SJSA1 (cell line): Measurements from ENCODE around the gene CTIF. TPM values are rescaled to one million over a fixed set of nuclear protein-coding genes. Genes with fewer than 3 reads are reported as not detected.

ENCODE experiments used
- DNase-seq, 2 experiments: peaks; one replicate each; pipeline ENCODE4 v3.0.0-alpha.2; 2015 to 2020; ENCODE audit warnings: low spot score in 2 of 2, low read depth in 1 of 2
- H3K27ac ChIP-seq: fragments of 250-450 bp; sonication (Bioruptor Pico); 2 replicates; pipeline ENCODE4 v1.5.1; 2020; ENCODE audit warnings: mild to moderate bottlenecking, moderate library complexity
- H3K27me3 ChIP-seq: fragments of 250-450 bp; sonication (Bioruptor Pico); replicated peaks from 2 replicates; pipeline ENCODE4 v1.5.1; 2020; ENCODE audit warnings: mild to moderate bottlenecking, moderate library complexity
- H3K36me3 ChIP-seq: fragments of 250-450 bp; sonication (Bioruptor Pico); 2 replicates; pipeline ENCODE4 v1.5.1; 2020; ENCODE audit warnings: mild to moderate bottlenecking
- H3K4me1 ChIP-seq: fragments of 250-450 bp; sonication (Bioruptor Pico); replicated peaks from 2 replicates; pipeline ENCODE4 v1.6.1; 2021; ENCODE audit warnings: mild to moderate bottlenecking
- H3K4me3 ChIP-seq: fragments of 250-450 bp; sonication (Bioruptor Pico); 2 replicates; pipeline ENCODE4 v1.5.1; 2020; ENCODE audit warnings: mild to moderate bottlenecking
- H3K9me3 ChIP-seq: fragments of 250-450 bp; sonication (Bioruptor Pico); replicated peaks from 2 replicates; pipeline ENCODE4 v1.5.1; 2020; ENCODE audit warnings: mild to moderate bottlenecking
- total RNA-seq: library from RNA; depleted of rRNA; stranded (reverse); fragments of >200 nt; shearing (Covaris generic); gene quantifications from 2 replicates; pipeline ENCODE4 v1.2.3, GENCODE V29; 2014

The CTIF gene
- total RNA-seq, 1 experiment from 2014 or later, result 91.5 TPM

GRCh38 chr18:48723837-48724236, 185.0 kb downstream of the CTIF start:
- H3K4me1 ChIP-seq, result peaks cover 64% of the 10 kb centered on the region
- no peak for DNase-seq
- no peak overlapping the region for H3K4me3 ChIP-seq
- no peak overlapping the region for H3K27ac ChIP-seq
- peaks cover 92% of the 10 kb centered on the region for H3K36me3 ChIP-seq
- no peaks in the 10 kb centered on the region for H3K27me3 ChIP-seq
- H3K9me3 ChIP-seq, result peaks cover 3% of the 10 kb centered on the region; the same call in 1 of the 2 replicates

GRCh38 chr18:48724442-48724841, 185.6 kb downstream of the CTIF start:
- Histone ChIP-seq H3K27ac (no peak overlapping the region), H3K27me3 (no peaks in the 10 kb centered on the region)

GRCh38 chr18:48724939-48725338, 186.1 kb downstream of the CTIF start:
- H3K4me1 ChIP-seq, result peaks cover 58% of the 10 kb centered on the region
- H3K36me3 ChIP-seq, result peaks cover 92% of the 10 kb centered on the region
- no peak for DNase-seq
- no peak overlapping the region for H3K4me3 ChIP-seq
- no peaks in the 10 kb centered on the region for H3K27me3 ChIP-seq
- H3K9me3 ChIP-seq, result peaks cover 3% of the 10 kb centered on the region; the same call in 1 of the 2 replicates
- no peak overlapping the region for H3K27ac ChIP-seq

More at GRCh38 chr18:48724442-48724841, 185.6 kb downstream of the CTIF start:
- Histone ChIP-seq H3K9me3 (peaks cover 3% of the 10 kb centered on the region; the same call in 1 of the 2 replicates), H3K36me3 (peaks cover 92% of the 10 kb centered on the region), H3K4me1 (peaks cover 63% of the 10 kb centered on the region), H3K4me3 (no peak overlapping the region)
- DNase-seq, result no peak

- Histone ChIP-seq H3K36me3 (peaks cover 85% of the 10 kb centered on the region), H3K4me1 (peaks cover 52% of the 10 kb centered on the region), H3K4me3 (no peak overlapping the region), H3K27ac (no peak overlapping the region), H3K9me3 (peaks cover 3% of the 10 kb centered on the region; the same call in 1 of the 2 replicates), H3K27me3 (no peaks in the 10 kb centered on the region)
- DNase-seq, result no peak
Observed at GRCh38 chr18:48725562-48725961, 186.7 kb downstream of the CTIF start.

- no peak for DNase-seq
- Histone ChIP-seq H3K27me3 (no peaks in the 10 kb centered on the region), H3K36me3 (peaks cover 83% of the 10 kb centered on the region), H3K27ac (peak overlapping the region; percentile 87), H3K4me1 (peaks cover 43% of the 10 kb centered on the region), H3K9me3 (peaks cover 3% of the 10 kb centered on the region; the same call in 1 of the 2 replicates), H3K4me3 (no peak overlapping the region)
Observed at GRCh38 chr18:48727681-48728080, 188.8 kb downstream of the CTIF start.

GRCh38 chr18:48728204-48728833, 189.5 kb downstream of the CTIF start:
- H3K27me3 ChIP-seq, result no peaks in the 10 kb centered on the region
- peaks cover 3% of the 10 kb centered on the region; the same call in 1 of the 2 replicates for H3K9me3 ChIP-seq
- peak overlapping the region; percentile 87 for H3K27ac ChIP-seq
- H3K36me3 ChIP-seq, result peaks cover 83% of the 10 kb centered on the region
- H3K4me3 ChIP-seq, result no peak overlapping the region
- DNase-seq, result peak; percentile 84 to 89
- peaks cover 49% of the 10 kb centered on the region for H3K4me1 ChIP-seq

GRCh38 chr18:48729404-48729803, 190.6 kb downstream of the CTIF start:
- Histone ChIP-seq H3K4me1 (peaks cover 60% of the 10 kb centered on the region), H3K27ac (0 out of 2 replicates have a peak overlapping the region, but pooled peaks have one; percentile 49), H3K27me3 (no peaks in the 10 kb centered on the region), H3K9me3 (peaks cover 3% of the 10 kb centered on the region; the same call in 1 of the 2 replicates), H3K36me3 (peaks cover 81% of the 10 kb centered on the region), H3K4me3 (no peak overlapping the region)
- DNase-seq, result no peak

GRCh38 chr18:48730010-48730409, 191.2 kb downstream of the CTIF start:
- Histone ChIP-seq H3K27ac (no peak overlapping the region), H3K27me3 (no peaks in the 10 kb centered on the region), H3K9me3 (peaks cover 3% of the 10 kb centered on the region; the same call in 1 of the 2 replicates), H3K4me1 (peaks cover 66% of the 10 kb centered on the region), H3K36me3 (peaks cover 81% of the 10 kb centered on the region), H3K4me3 (no peak overlapping the region)
- DNase-seq, result no peak

- Histone ChIP-seq H3K27ac (no peak overlapping the region), H3K4me1 (peaks cover 57% of the 10 kb centered on the region), H3K9me3 (no peaks in the 10 kb centered on the region), H3K36me3 (peaks cover 76% of the 10 kb centered on the region), H3K27me3 (no peaks in the 10 kb centered on the region), H3K4me3 (no peak overlapping the region)
- no peak for DNase-seq
Observed at GRCh38 chr18:48732767-48733424, 194.1 kb downstream of the CTIF start.

GRCh38 chr18:48733643-48734253, 194.9 kb downstream of the CTIF start:
- Histone ChIP-seq H3K4me1 (peaks cover 49% of the 10 kb centered on the region), H3K27me3 (no peaks in the 10 kb centered on the region), H3K36me3 (peaks cover 78% of the 10 kb centered on the region), H3K9me3 (no peaks in the 10 kb centered on the region), H3K27ac (no peak overlapping the region), H3K4me3 (no peak overlapping the region)
- no peak for DNase-seq

- H3K36me3 ChIP-seq, result peaks cover 78% of the 10 kb centered on the region
- no peak overlapping the region for H3K27ac ChIP-seq
- H3K4me1 ChIP-seq, result peaks cover 42% of the 10 kb centered on the region
Observed at GRCh38 chr18:48734460-48734859, 195.6 kb downstream of the CTIF start.

GRCh38 chr18:48735080-48735676, 196.3 kb downstream of the CTIF start:
- Histone ChIP-seq H3K4me3 (no peak overlapping the region), H3K4me1 (peaks cover 42% of the 10 kb centered on the region), H3K27me3 (no peaks in the 10 kb centered on the region), H3K9me3 (no peaks in the 10 kb centered on the region), H3K27ac (no peak overlapping the region), H3K36me3 (peaks cover 81% of the 10 kb centered on the region)
- DNase-seq, result no peak

More at GRCh38 chr18:48734460-48734859, 195.6 kb downstream of the CTIF start:
- Histone ChIP-seq H3K4me3 (no peak overlapping the region), H3K27me3 (no peaks in the 10 kb centered on the region), H3K9me3 (no peaks in the 10 kb centered on the region)
- no peak for DNase-seq

GRCh38 chr18:48735681-48736255, 196.9 kb downstream of the CTIF start:
- no peaks in the 10 kb centered on the region for H3K9me3 ChIP-seq
- H3K36me3 ChIP-seq, result peaks cover 87% of the 10 kb centered on the region
- H3K4me1 ChIP-seq, result peaks cover 42% of the 10 kb centered on the region
- H3K4me3 ChIP-seq, result no peak overlapping the region
- no peaks in the 10 kb centered on the region for H3K27me3 ChIP-seq
- peak overlapping the region; percentile 21 for H3K27ac ChIP-seq
- peak; percentile 54 to 64 for DNase-seq
